ENCODE results near the gene DAND5.

Gene DAND5

DNA sequence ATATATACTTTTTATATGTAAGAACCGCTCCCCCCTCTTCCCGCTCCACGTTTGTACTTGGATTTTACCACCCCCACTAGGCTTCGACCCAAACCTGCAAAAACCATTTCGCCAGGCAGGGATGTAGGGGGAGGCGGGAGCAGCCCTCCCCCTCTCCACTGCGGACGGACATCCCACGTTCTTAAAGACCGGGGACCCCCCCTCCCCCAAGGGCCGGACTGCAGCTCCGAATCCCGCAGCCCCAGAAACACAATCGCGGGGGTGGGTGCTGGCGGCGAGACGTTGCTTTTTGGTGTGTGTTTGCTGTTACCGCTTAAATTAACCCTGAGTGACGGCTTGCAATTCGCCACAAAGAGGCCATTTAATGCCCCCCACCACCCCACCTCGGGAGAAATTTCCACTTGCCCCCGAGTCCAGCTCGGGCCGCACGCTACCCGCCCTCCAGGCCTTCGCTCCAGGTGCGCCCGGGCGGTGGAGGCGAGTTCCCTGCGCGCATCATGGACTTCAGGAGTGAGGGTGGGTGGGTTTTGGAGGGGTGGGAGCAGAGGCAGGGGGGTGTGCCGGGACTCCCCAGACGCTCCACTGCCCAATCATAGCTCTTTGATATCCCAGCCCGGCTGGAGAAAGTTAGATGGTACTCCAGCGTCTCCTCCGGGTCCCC is 41.7 kb downstream of the DAND5 start:
- TF ChIP-seq, protein P1, sequence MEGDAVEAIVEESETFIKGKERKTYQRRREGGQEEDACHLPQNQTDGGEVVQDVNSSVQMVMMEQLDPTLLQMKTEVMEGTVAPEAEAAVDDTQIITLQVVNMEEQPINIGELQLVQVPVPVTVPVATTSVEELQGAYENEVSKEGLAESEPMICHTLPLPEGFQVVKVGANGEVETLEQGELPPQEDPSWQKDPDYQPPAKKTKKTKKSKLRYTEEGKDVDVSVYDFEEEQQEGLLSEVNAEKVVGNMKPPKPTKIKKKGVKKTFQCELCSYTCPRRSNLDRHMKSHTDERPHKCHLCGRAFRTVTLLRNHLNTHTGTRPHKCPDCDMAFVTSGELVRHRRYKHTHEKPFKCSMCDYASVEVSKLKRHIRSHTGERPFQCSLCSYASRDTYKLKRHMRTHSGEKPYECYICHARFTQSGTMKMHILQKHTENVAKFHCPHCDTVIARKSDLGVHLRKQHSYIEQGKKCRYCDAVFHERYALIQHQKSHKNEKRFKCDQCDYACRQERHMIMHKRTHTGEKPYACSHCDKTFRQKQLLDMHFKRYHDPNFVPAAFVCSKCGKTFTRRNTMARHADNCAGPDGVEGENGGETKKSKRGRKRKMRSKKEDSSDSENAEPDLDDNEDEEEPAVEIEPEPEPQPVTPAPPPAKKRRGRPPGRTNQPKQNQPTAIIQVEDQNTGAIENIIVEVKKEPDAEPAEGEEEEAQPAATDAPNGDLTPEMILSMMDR (IDR thresholded peaks at IDR 0.05; ENCODE audit: control insufficient read depth, extremely low read depth, insufficient read depth) = no peak
- no peak for DNase-seq (ENCODE audit: low read depth)
- H3K4me3 ChIP-seq (ENCODE audit: low read depth, low read length) = peak overlapping the region; percentile 19

DNA sequence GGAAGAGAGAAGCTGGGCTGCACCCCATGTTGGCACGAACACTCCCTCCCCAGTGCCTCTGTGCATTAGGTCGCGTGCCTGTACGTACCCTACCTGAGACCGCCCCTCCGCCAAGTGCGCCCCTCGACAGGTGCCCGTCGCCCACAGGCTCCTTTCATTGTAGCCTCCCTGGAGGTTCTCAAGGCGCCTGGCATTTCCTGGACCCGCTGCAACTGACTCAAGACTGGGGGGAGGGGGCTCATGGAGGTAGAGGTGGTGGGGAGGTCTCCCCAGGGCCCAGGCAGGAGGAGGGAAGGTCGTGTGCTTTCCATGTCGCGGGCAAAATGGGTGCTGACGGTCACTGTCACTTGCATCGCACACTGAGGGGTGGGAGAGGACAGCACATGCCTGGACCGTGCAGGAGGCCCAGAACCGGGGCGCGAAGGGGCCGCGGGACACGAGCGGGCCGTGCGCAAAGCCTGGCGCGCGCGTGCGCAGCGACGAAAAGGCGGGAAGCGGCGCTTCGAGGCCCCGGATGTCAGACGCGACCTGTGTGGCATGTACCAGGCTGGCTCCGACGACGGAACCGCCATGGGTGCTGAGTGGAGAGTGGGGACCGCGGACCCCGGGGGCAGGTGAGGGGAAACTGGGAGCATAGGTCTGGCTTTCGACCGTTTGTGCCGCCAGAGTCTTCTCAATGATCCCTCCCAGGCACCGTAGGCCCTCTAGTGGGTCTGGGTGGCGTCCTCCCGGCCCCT is 42.4 kb downstream of the DAND5 start:
- DNase-seq (ENCODE audit: low read depth) = no peak
- TF ChIP-seq, protein P1 (IDR thresholded peaks at IDR 0.05; ENCODE audit: control insufficient read depth, extremely low read depth, insufficient read depth) = peak; percentile 14; the same call in 1 of the 2 replicates
- H3K4me3 ChIP-seq (ENCODE audit: low read depth, low read length) = peak overlapping the region; percentile 49

- DNase-seq (ENCODE audit: low read depth) = no peak
- peak overlapping the region; percentile 49 for H3K4me3 ChIP-seq (ENCODE audit: low read depth, low read length)
- TF ChIP-seq, protein P1 (IDR thresholded peaks at IDR 0.05; ENCODE audit: control insufficient read depth, extremely low read depth, insufficient read depth) = no peak
Measured at GRCh38 chr19:13012390-13012689, 43.0 kb downstream of the DAND5 start.

DNA sequence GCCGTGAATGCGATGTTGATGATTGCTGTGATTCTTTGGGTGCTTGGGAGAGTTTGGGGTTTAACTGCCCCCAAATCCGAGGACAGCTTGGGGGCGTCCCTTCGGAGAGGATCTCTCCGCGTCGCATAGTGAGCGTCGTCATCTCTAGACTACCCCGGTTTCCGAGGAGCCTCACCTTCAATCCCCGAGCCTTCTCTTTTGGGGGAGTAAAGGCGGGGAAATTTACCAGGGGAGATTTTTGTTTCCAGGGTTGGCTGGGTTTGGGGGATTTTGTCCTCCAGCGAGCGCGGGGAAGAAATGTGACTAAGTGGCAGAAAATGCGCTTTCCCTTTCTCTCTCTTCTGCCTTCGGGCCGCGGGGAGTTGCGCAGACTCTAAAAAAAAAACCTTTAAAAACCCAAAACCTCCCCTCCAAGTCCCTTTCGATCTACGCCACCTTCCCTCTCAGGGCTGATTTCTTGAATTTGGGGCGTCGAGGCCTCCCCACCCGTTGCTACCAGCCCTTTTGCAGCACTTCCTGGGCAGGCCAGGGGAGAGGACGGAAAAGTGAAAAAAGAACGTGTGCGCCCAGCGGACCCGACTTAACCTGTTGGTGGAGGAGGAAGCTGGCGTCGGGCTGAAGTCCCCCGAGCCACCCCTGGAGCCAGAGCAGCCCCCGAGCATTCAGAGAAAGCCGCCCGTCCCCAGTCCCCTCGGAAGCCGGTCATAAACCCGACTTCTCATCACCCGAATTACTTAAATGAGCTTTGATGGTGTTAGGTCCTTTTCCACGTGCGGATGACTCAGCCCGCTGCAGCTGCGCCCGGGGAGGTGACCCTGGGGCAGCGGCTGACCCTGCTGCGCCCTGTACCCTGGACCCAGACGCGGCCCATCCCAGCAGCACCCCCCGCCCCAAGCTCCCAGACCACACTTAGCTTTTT is 43.6 kb downstream of the DAND5 start:
- H3K4me3 ChIP-seq (ENCODE audit: low read depth, low read length) = peak overlapping the region; percentile 49
- DNase-seq (ENCODE audit: low read depth) = no peak
- TF ChIP-seq, protein P1 (IDR thresholded peaks at IDR 0.05; ENCODE audit: control insufficient read depth, extremely low read depth, insufficient read depth) = no peak

DNA sequence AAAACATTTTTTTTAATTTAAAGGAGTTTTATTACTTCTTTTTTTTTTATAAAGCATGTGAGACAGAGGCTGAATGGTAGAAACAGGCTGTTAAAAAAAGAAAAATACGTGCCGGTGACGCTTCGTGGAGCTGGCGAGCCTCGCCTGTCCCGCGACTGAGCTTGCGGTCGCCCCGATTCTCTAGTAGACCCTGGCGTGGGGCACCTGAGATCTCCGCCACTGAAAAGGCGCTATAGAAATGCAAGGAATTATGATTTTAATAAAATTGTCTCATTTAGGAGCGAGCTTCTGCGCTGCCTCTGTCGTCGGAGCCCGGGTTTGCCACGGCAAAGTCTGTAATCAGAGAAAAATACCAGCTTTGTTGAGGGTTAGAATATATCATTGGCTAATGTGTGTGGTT is 44.3 kb downstream of the DAND5 start:
- peak overlapping the region; percentile 49 for H3K4me3 ChIP-seq (ENCODE audit: low read depth, low read length)
- TF ChIP-seq, protein P1 (IDR thresholded peaks at IDR 0.05; ENCODE audit: control insufficient read depth, extremely low read depth, insufficient read depth) = no peak
- DNase-seq (ENCODE audit: low read depth) = no peak

- TF ChIP-seq, protein P1 (IDR thresholded peaks at IDR 0.05; ENCODE audit: control insufficient read depth, extremely low read depth, insufficient read depth) = no peak
- H3K4me3 ChIP-seq (ENCODE audit: low read depth, low read length) = peak overlapping the region; percentile 49
- no peak for DNase-seq (ENCODE audit: low read depth)
Measured at GRCh38 chr19:13014101-13014920, 44.9 kb downstream of the DAND5 start.
